GM12873 (cell line): ENCODE data around the gene GATC.

ENCODE experiments used
- TF ChIP-seq, protein P1 (sequence below): IDR thresholded peaks from 2 replicates; pipeline ENCODE4 v1.5.1; 2012; ENCODE audit warnings: low read depth, mild to moderate bottlenecking, moderate library complexity, low read length, control low read depth; ENCODE audit not compliant: insufficient read depth; ENCODE audit errors: missing control alignments

GATC gene

DNA sequence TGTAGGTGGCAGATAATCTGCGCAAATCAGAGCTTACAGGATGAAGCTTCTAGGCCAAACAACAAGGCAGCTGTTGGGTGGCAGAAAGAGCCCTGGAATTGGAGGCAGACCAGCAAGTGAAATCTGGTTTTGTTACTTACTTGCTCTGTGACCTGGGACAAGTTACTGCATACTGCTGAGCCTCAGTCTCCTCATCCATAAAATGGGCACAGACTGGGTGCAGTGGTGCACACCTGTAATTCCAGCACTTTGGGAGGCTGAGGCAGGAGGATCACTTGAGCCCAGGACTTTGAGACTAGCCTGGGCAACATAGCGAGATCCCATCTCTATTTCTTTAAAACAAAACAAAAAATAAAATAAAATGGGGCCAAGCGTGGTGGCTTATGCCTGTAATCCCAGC lies 39.7 kb upstream of the GATC start:
- TF ChIP-seq, protein P1, sequence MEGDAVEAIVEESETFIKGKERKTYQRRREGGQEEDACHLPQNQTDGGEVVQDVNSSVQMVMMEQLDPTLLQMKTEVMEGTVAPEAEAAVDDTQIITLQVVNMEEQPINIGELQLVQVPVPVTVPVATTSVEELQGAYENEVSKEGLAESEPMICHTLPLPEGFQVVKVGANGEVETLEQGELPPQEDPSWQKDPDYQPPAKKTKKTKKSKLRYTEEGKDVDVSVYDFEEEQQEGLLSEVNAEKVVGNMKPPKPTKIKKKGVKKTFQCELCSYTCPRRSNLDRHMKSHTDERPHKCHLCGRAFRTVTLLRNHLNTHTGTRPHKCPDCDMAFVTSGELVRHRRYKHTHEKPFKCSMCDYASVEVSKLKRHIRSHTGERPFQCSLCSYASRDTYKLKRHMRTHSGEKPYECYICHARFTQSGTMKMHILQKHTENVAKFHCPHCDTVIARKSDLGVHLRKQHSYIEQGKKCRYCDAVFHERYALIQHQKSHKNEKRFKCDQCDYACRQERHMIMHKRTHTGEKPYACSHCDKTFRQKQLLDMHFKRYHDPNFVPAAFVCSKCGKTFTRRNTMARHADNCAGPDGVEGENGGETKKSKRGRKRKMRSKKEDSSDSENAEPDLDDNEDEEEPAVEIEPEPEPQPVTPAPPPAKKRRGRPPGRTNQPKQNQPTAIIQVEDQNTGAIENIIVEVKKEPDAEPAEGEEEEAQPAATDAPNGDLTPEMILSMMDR = no peak

DNA sequence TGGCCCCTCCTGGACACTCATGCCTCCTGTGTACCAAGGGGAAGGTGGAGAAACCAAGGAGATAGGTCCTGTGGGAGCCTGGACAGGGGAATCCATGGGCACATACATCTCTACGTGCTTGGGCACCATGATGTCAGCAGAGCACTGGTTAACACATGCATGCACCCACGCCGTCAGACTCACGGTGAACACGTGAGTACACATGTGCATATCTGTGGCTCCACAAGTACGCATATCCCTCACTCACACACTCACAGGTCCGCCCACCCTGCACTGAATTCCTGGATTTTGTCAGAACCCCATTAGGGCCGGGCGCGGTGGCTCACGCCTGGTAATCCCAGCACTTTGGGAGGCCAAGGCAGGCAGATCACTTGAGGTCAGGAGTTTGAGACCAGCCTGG lies 37.5 kb upstream of the GATC start:
- TF ChIP-seq, protein P1 = no peak

DNA sequence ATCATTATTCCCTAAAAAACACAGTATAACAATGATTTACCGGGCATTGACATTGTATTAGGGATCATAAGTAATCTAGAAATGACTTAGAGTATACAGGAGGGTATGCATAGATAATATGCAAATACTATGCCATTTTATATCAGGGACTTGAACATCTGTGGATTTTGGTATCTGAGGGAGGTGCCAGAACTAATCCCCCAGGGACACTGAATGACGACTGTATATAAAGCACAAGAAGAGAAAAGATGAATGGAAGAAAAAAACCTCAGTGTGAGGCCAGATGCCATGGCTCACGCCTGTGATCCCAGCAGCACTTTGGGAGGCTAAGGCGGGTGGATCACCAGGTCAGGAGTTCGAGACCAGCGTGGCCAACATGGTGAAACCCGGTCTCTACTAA lies 33.8 kb upstream of the GATC start:
- TF ChIP-seq, protein P1 = no peak

DNA sequence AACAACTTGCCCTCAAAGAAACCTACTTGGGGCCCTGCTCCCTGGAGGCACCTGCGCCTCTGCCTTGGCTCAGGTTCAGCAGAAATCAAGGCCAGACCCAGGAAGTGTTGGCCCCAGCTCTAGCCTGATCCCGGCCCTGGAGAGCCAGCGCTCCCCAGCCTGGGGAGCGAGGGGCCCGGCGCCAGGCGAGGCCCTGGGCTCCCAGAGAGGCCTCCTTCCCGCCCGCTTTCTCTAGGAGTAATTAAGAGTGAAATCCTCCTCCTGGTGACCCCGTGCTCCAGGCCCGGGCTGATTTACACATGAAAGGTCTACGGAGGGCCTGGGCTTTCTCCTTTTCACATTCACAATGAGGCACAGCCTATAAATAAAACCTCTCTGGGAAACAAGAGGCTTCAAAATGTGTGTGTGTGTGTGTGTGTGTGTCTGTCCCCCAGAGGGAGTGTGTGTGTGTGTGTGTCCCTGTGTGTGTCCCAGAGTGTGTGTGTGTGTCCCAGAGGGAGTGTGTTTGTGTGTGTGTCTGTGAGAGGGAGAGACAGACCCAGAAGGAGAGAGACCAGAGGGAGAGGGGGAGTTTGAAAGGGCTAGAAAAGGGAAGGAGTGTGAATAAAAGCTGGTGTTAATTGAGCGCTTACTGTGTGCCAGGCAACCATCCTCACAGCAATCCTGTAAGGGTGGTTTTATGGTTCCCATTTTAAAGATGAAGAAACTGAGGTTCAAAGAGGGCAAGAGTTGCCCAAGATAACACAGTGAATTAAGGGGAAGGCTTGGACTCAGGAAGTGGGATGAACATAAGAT lies 32.1 kb upstream of the GATC start:
- TF ChIP-seq, protein P1 = no peak

DNA sequence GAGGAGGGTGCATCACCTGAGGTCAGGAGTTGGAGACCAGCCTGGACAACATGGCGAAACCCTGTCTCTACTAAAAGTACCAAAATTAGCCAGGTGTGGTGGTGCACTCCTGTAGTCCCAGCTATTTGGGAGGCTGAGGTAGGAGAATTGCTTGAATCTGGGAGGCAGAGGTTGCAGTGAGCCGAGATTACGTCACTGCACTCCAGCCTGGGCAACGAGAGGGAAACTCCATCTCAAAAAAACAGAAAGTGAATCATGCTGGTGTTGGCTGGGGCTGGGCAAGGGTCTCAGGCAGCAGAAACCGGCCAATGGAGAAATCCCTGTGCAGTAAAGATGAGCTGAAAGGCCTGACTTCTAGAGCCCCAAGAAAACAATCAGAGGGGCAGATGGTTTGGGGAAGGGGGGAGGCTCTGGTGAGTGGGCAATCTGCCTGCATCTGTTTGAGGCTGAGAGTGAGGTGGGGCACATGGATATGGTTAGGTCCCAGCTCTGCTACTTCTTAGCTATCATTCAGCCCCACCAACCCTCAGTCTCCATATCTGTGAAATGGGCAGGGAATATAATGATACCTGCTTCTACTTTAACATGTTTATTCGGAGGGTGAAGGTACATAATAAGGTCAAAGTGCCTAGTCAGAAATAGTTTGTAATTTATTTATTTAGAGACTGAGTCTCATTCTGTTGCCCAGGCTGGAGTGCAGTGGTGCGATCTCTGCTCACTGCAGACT lies 29.6 kb upstream of the GATC start:
- TF ChIP-seq, protein P1 = no peak

DNA sequence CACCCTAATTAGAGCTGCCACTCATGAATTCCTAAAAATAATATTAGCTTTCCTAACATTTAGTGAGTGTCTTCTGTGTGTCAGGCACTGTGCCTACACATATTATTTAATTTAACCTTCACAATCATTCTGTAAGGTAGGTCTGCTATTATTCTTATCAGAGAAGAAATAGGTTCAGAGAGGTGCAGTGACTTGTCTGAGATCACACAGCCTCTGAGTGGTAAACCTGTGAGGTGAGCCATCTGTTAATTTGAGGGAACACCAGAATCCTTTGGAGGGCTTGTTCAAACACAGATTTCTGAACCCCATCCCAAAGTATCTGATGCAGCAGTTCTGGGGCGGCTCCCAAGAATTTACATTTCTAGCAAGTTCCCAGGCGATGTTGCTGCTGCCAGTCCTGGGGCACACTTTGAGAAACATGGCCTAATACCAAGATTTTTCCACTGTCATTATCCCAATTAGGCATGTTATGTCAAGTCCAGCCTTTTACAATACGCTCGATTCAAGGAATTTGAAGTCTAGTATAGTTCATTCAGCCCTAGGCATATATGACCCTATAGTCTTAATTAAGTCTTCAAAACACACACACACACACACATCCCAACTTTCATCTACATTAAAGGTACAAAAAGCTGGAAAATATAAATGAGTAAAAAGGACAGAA lies 28.2 kb upstream of the GATC start:
- TF ChIP-seq, protein P1 = no peak

DNA sequence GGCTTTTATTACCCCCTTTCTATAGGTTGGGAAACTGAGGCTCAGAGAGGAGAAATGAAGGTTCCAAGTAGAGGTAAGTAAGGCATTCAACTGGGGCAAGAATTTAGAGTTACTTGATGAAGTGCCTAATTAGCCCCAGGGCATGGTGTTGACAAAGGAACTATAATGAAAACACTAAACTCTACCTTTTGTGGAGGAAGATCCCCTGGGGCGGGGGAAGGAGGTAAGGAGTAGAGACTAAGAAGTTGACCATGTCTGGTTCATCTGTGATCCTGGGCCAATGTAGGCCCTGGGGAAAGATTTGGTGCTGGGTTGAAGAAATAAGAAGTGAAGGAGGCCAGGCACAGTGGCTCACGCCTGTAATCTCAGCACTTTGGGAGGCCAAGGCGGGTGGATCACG lies 24.5 kb upstream of the GATC start:
- TF ChIP-seq, protein P1 = no peak
